D721Med (cell line): ENCODE data around the gene CA5B.
"Not testable (repeated sequence)": the region's sequence is repeated elsewhere in the genome, so short reads cannot be mapped to it uniquely, and the experiment has no call there.

ENCODE experiments used
- DNase-seq: peaks from one replicate; pipeline ENCODE4 v3.0.0; 2011; ENCODE audit warnings: low spot score; ENCODE audit not compliant: insufficient read length
- FAIRE-seq: peaks from 2 replicates; lab custom pipeline; 2011; peaks lifted over from hg19 to GRCh38; lab: Jason Lieb, UNC
- CTCF ChIP-seq: IDR thresholded peaks from 2 replicates; pipeline ENCODE4 v1.5.1; 2012; ENCODE audit warnings: mild to moderate bottlenecking, control low read depth; ENCODE audit not compliant: insufficient read depth; ENCODE audit errors: missing control alignments

The CA5B gene, protein sequence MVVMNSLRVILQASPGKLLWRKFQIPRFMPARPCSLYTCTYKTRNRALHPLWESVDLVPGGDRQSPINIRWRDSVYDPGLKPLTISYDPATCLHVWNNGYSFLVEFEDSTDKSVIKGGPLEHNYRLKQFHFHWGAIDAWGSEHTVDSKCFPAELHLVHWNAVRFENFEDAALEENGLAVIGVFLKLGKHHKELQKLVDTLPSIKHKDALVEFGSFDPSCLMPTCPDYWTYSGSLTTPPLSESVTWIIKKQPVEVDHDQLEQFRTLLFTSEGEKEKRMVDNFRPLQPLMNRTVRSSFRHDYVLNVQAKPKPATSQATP

DNA sequence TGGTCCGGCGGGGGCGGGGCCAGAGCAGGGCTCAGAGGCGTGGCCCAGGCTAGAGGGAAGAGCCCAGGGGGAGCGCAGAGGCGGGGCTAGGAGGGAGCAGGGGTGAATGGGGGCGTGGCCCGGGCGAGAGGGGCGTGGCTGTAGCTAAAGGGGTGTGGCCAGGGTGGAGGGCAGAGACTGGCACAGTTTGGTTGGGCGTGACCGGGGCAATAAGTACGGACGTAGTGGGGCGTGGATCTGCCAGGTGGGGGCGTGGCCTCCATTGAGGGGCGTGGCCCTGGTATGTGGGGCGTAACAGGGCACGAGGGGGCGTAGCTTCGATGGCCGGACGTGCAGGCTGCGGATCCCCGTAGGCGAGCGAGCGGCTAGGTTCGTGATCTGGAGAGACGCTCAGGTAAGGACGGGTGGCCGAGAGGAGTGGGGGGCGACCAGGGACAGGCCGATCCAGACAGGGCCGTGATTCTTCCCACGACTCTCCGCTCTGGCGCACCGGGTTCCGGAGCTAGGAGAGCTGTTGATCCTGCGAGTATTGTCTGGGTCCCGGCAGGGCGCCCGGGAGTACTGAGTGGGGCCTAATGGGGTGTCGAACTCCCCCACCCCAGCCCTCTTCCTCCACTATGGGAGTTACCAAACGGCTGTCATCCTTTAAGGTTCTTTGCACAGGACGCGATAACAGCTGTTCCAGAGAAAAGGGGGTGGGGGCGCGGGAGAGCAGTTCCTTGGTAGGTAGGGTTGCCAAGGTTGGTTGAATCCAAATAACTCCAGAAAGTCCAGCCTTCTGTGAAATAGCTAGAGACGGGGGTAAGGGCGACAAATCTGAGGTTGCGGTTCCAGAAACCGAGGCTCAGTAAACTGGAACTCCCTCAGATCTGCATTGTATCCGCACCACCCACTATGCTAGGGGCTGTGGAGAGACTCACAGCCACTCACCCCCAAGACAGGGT is at the start of gene CA5B:
Gene CA5B (plus strand): TSS at position 312 of the 944 bp plus-strand sequence. CDS start 11,754 bp downstream, outside the sequence.
- DNase-seq, result no peak
- no peak for TF ChIP-seq CTCF
- FAIRE-seq, result no peak

DNA sequence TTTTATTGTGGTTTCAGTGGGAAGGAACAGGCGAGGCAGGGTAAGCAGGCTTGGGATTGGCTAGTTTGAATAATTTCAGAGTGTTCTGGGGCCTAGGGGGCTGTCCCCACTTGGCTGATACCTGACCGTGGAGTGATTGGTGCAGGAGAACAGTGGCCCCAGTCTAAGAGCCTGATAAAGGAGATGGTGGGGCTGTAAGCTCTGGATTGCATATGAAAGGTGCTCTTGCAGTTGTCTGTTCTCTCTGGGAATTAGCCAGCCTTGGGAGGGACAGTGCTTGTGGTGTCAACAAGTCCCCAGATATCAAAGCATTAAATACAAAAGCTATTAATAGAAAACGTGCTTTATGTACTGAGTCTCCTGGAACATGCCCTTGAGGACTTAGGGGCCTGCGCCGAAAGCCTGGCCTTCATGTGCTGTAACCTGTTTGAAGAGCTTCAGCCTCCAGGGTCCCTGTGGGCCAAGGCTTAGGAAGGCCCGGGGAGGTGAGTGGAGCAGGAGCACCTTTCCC is 43.1 kb upstream of the CA5B start:
- no peak for TF ChIP-seq CTCF

GRCh38 chrX:15696516-15696915 is 41.6 kb upstream of the CA5B start:
- no peak for TF ChIP-seq CTCF
- DNase-seq (no peak), FAIRE-seq (no peak)

More for the DNA sequence above, 43.1 kb upstream of the CA5B start:
- FAIRE-seq (no peak), DNase-seq (no peak)

DNA sequence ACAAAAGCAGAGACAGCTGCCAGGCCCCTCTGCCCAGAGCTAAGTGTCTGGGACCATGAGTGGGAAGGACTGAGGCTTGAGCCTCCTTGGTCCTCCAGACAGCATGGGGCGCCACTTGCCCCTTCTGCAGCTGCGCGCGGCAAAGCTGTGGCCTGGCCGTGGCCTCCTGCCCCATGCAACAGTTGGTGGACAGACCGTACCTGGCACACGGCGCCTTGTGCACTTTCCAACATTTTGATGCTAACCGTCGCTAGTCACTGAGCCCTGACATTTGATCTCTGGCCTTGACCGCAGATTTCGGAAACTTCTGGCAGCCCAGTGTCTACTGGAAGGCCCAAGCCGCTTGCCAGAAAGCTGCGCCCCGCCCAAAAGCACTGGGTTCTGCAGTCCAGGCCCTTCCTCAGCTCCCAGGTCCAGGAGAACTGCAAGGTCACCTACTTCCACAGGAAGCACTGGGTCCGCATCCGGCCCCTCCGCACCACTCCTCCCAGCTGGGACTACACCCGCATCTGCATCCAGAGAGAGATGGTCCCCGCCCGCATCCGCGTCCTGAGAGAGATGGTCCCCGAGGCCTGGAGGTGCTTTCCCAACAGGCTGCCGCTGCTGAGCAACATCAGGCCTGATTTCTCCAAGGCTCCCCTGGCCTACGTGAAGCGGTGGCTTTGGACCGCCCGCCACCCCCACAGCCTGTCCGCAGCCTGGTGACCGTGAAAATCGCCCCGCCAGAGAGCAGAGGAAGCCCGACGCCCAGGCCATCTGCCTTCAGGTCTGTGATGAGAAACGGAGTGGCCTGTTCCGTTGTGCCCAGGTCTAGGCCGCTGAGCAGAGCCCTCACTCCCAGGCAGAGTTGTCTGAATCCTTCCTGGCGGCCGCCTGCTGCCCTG is 35.3 kb upstream of the CA5B start:
- DNase-seq (no peak), FAIRE-seq (no peak)
- TF ChIP-seq CTCF, result no peak

DNA sequence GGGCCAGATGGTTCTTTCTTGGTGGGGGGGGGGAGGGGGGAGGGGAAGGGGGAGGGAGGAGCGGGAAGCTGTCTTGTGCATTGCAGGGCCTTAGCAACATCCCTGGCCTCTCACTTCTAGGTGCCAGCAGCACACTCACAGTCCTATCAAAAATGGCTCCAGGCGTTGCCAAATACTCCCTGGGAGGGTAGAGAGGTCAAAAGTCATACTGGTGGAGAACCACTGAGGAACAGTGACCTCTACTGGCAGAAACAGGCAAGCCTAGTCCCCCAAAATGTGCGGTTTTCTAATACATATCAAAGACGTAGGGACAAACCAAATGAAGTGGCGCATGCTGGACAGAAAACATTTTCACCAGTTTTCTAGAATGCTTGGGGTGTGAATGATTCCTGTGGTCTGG is 34.3 kb upstream of the CA5B start:
- FAIRE-seq, DNase-seq: not testable (repeated sequence)

GRCh38 chrX:15704273-15704672 is 33.8 kb upstream of the CA5B start:
- DNase-seq, FAIRE-seq: not testable (repeated sequence)

GRCh38 chrX:15714529-15714928 is 23.5 kb upstream of the CA5B start:
- TF ChIP-seq CTCF, result no peak
- DNase-seq (no peak), FAIRE-seq (no peak)
